ENCODE results near the gene PSMC2. TPM values are rescaled to one million over a fixed set of nuclear protein-coding genes. Genes with fewer than 3 reads are reported as not detected.

PSMC2 gene
- total RNA-seq, result 263 and 288 TPM in 2 replicates

GRCh38 chr7:103347507-103348267, at the start of gene PSMC2:
PSMC2 (plus strand) TSS chr7:103347643; CDS start chr7:103347712, 69 bp downstream.

GRCh38 chr7:103344453-103345149, 2.8 kb upstream of the PSMC2 start, which contains the start of gene DNAJC2:
DNAJC2 (minus strand) TSS chr7:103344767; CDS start chr7:103344622, 145 bp downstream.

Other genes with a start within 250 kb of the PSMC2 start
- gene NAPEPLD, start 198.5 kb upstream of the PSMC2 start, total RNA-seq, result 32.9 and 40.8 TPM in 2 replicates
- 52.2 and 61.6 TPM in 2 replicates for gene PMPCB, start 50.2 kb upstream of the PSMC2 start, total RNA-seq
- gene DNAJC2, start 2.9 kb upstream of the PSMC2 start, total RNA-seq, result 16.5 and 17.0 TPM in 2 replicates
- gene SLC26A5, start 98.6 kb downstream of the PSMC2 start, total RNA-seq, result not detected in 2 replicates